H1 (cell line): ENCODE data around the gene OPHN1. TPM values are rescaled to one million over a fixed set of nuclear protein-coding genes. Genes with fewer than 3 reads are reported as not detected.

Experiments
- CTCF ChIA-PET: fragments of 300-600 bp; sonication (Branson Sonifier 250); formaldehyde crosslinking; loops from one replicate; lab custom pipeline; 2021; ENCODE audit not compliant: partially characterized antibody; lab: Charles Lee
- POLR2A ChIA-PET: fragments of 300-600 bp; sonication (Branson Sonifier 250); formaldehyde crosslinking; loops from one replicate; lab custom pipeline; 2021; ENCODE audit warnings: inconsistent platforms; ENCODE audit not compliant: partially characterized antibody; lab: Charles Lee
- DNase-seq, 2 experiments: peaks; one replicate each; pipeline versions ENCODE4 v3.0.0 to v3.0.0-alpha.2; 2010 to 2022; ENCODE audit warnings: low spot score in 2 of 2, low read depth in 1 of 2, mixed read lengths in 1 of 2
- FAIRE-seq: peaks from 2 replicates; lab custom pipeline; 2011; peaks lifted over from hg19 to GRCh38; lab: Jason Lieb, UNC
- H2AFZ ChIP-seq: 2 replicates; pipeline ENCODE4 v1.8.1; 2012; ENCODE audit warnings: low read length, inconsistent platforms
- H2AK5ac ChIP-seq: 2 replicates; pipeline ENCODE4 v1.6.1; 2013; ENCODE audit warnings: low read depth, low read length
- H2BK120ac ChIP-seq: replicated peaks from 2 replicates; pipeline ENCODE3; 2013; ENCODE audit warnings: low read depth, low read length, inconsistent platforms
- H2BK12ac ChIP-seq: 2 replicates; pipeline ENCODE4 v1.6.1; 2013; ENCODE audit warnings: low read depth, low read length
- H2BK15ac ChIP-seq: 2 replicates; pipeline ENCODE4 v1.6.1; 2013; ENCODE audit warnings: low read length
- H2BK20ac ChIP-seq: 2 replicates; pipeline ENCODE4 v1.6.1; 2013; ENCODE audit warnings: low read length
- H2BK5ac ChIP-seq: 2 replicates; pipeline ENCODE4 v1.6.1; 2013; ENCODE audit warnings: low read depth, low read length
- H3K14ac ChIP-seq: 2 replicates; pipeline ENCODE4 v1.6.1; 2013; ENCODE audit warnings: inconsistent platforms; ENCODE audit not compliant: insufficient read length
- H3K18ac ChIP-seq: 2 replicates; pipeline ENCODE4 v1.6.1; 2013; ENCODE audit warnings: low read length; ENCODE audit errors: extremely low read depth
- H3K23ac ChIP-seq: 2 replicates; pipeline ENCODE4 v1.6.1; 2013; ENCODE audit warnings: inconsistent platforms; ENCODE audit not compliant: insufficient read length
- H3K23me2 ChIP-seq: 2 replicates; pipeline ENCODE4 v1.6.1; 2013; ENCODE audit warnings: low read depth, low read length
- H3K27ac ChIP-seq: 2 replicates; pipeline ENCODE4 v1.6.1; 2011; ENCODE audit warnings: low read depth, low read length, inconsistent platforms
- H3K27me3 ChIP-seq, 4 experiments: replicated peaks in 1 of 4; 1 replicate in 1 of 4; 2 replicates in 3 of 4; pipeline versions ENCODE4 v1.6.1 to v1.8.1; 2011 to 2013; ENCODE audit warnings: low read length in 3 of 4, mild to moderate bottlenecking in 3 of 4, inconsistent platforms in 2 of 4, mixed read lengths in 2 of 4, moderate library complexity in 1 of 4; ENCODE audit not compliant: control insufficient read depth in 3 of 4, insufficient read depth in 3 of 4; ENCODE audit errors: extremely low read depth in 1 of 4
- H3K36me3 ChIP-seq, 4 experiments: 2 replicates each; pipeline versions ENCODE4 v1.6.1 to v1.8.1; 2011 to 2013; ENCODE audit warnings: mild to moderate bottlenecking in 4 of 4, low read length in 3 of 4, moderate library complexity in 2 of 4, control low read depth in 1 of 4, inconsistent platforms in 1 of 4; ENCODE audit not compliant: insufficient read depth in 4 of 4, control insufficient read depth in 2 of 4
- H3K4ac ChIP-seq: replicated peaks from 2 replicates; pipeline ENCODE3; 2013; ENCODE audit warnings: low read length, low read depth, mixed read lengths, inconsistent platforms; ENCODE audit not compliant: insufficient read length
- H3K4me1 ChIP-seq, 4 experiments: replicated peaks in 1 of 4; 1 replicate in 1 of 4; 2 replicates in 3 of 4; pipeline versions ENCODE4 v1.6.1 to v1.8.1; 2011 to 2013; ENCODE audit warnings: low read length in 3 of 4, inconsistent platforms in 2 of 4, mixed read lengths in 1 of 4; ENCODE audit not compliant: insufficient read depth in 4 of 4, control insufficient read depth in 3 of 4
- H3K4me2 ChIP-seq, 2 experiments: 2 replicates each; pipeline versions ENCODE4 v1.6.1 to v1.8.1; 2011 to 2013; ENCODE audit warnings: low read depth in 2 of 2, low read length in 2 of 2, control low read depth in 1 of 2, inconsistent platforms in 1 of 2, mild to moderate bottlenecking in 1 of 2; ENCODE audit not compliant: insufficient read depth in 1 of 2
- H3K4me3 ChIP-seq, 4 experiments: fragments of 200-600, 300-600 bp in 1 of 4; sonication (generic), shearing (Covaris generic), sonication (Bioruptor Twin) in 1 of 4; 2 replicates each; pipeline versions ENCODE4 v1.5.1 to v1.8.1; 2011 to 2016; ENCODE audit warnings: low read length in 4 of 4, low read depth in 3 of 4, control low read depth in 2 of 4, inconsistent platforms in 2 of 4, mild to moderate bottlenecking in 2 of 4, mixed read lengths in 1 of 4, moderate library complexity in 1 of 4; ENCODE audit not compliant: insufficient read depth in 2 of 4; ENCODE audit errors: extremely low read depth in 1 of 4
- H3K56ac ChIP-seq: replicated peaks from 2 replicates; pipeline ENCODE3; 2013; ENCODE audit warnings: low read depth, mild to moderate bottlenecking, mixed read lengths, low read length, inconsistent platforms; ENCODE audit not compliant: insufficient read length
- H3K79me1 ChIP-seq: 2 replicates; pipeline ENCODE4 v1.6.1; 2013; ENCODE audit warnings: low read depth, low read length, control low read depth
- H3K79me2 ChIP-seq, 2 experiments: 2 replicates each; pipeline versions ENCODE4 v1.6.1 to v1.8.1; 2012 to 2013; ENCODE audit warnings: low read length in 2 of 2, mild to moderate bottlenecking in 2 of 2, inconsistent platforms in 1 of 2; ENCODE audit not compliant: insufficient read depth in 2 of 2, control insufficient read depth in 1 of 2
- H3K9ac ChIP-seq, 4 experiments: replicated peaks in 1 of 4; 1 replicate in 1 of 4; 2 replicates in 3 of 4; pipeline versions ENCODE4 v1.6.1 to v1.8.1; 2011 to 2013; ENCODE audit warnings: low read depth in 3 of 4, low read length in 3 of 4, control low read depth in 2 of 4, mild to moderate bottlenecking in 2 of 4, moderate library complexity in 2 of 4, inconsistent platforms in 1 of 4; ENCODE audit errors: extremely low read depth in 1 of 4
- H3K9me3 ChIP-seq, 2 experiments: 2 replicates each; pipeline versions ENCODE4 v1.6.1 to v1.8.1; 2012 to 2013; ENCODE audit warnings: mild to moderate bottlenecking in 2 of 2, moderate library complexity in 2 of 2, control low read depth in 1 of 2, inconsistent platforms in 1 of 2, low read depth in 1 of 2, low read length in 1 of 2, mixed read lengths in 1 of 2; ENCODE audit not compliant: insufficient read depth in 2 of 2
- H4K20me1 ChIP-seq, 2 experiments: replicated peaks in 1 of 2; 2 replicates each; pipeline versions ENCODE3 to v1.8.1; 2011 to 2013; ENCODE audit warnings: inconsistent platforms in 2 of 2, low read length in 2 of 2, mild to moderate bottlenecking in 1 of 2; ENCODE audit not compliant: insufficient read depth in 2 of 2, control insufficient read depth in 1 of 2
- H4K5ac ChIP-seq: 2 replicates; pipeline ENCODE4 v1.6.1; 2013; ENCODE audit warnings: low read length, low read depth, mixed read lengths, inconsistent platforms; ENCODE audit not compliant: insufficient read length
- H4K8ac ChIP-seq: 2 replicates; pipeline ENCODE4 v1.8.0; 2013; ENCODE audit warnings: mild to moderate bottlenecking, moderate library complexity, low read length, inconsistent platforms; ENCODE audit not compliant: insufficient read depth; ENCODE audit errors: extremely low read depth
- H4K91ac ChIP-seq: replicated peaks from 2 replicates; pipeline ENCODE3; 2013; ENCODE audit warnings: low read length, mixed read lengths, inconsistent platforms; ENCODE audit not compliant: insufficient read length
- CHD2 ChIP-seq: IDR thresholded peaks from 2 replicates; pipeline ENCODE4 v1.6.1; 2012; ENCODE audit warnings: low read length, improper control_type of control experiment
- CTBP2 ChIP-seq: IDR thresholded peaks from 2 replicates; pipeline ENCODE4 v1.7.0; 2011; ENCODE audit warnings: borderline replicate concordance, mild to moderate bottlenecking, moderate library complexity, mixed read lengths, low read length; ENCODE audit not compliant: insufficient read depth, insufficient read length
- MAFK ChIP-seq: IDR thresholded peaks from 2 replicates; pipeline ENCODE4 v1.6.1; 2012; ENCODE audit warnings: low read depth, mild to moderate bottlenecking, improper control_type of control experiment, low read length
- PHF8 ChIP-seq: fragments of 200-600 bp; sonication (generic); conservative IDR thresholded peaks from 2 replicates; pipeline ENCODE4 v1.7.1; 2012; ENCODE audit warnings: low read depth, mild to moderate bottlenecking, inconsistent platforms, low read length, moderate library complexity
- POLR2AphosphoS5 ChIP-seq: IDR thresholded peaks from 2 replicates; pipeline ENCODE4 v1.6.1; 2011; ENCODE audit warnings: low read depth, low read length
- SIN3A ChIP-seq, 2 experiments: IDR thresholded peaks in 1 of 2; conservative IDR thresholded peaks in 1 of 2; 2 replicates each; pipeline ENCODE4 v1.6.1; 2011 to 2012; ENCODE audit warnings: low read length in 2 of 2, improper control_type of control experiment in 1 of 2, low read depth in 1 of 2, mild to moderate bottlenecking in 1 of 2
- WGBS, 2 experiments: shearing (Covaris generic) in 1 of 2; methylation state at CpG; one replicate each; pipeline versions ENCODE4 v1.1.6 to v1.1.7; 2013 to 2015; ENCODE audit warnings: low lambda C conversion rate in 2 of 2, mixed read lengths in 2 of 2, inconsistent platforms in 1 of 2, low coverage in 1 of 2, missing lambda C conversion rate in 1 of 2; ENCODE audit not compliant: insufficient replicate concordance in 2 of 2, insufficient coverage in 1 of 2, insufficient read length in 1 of 2; ENCODE audit errors: extremely low coverage in 1 of 2, missing lambda C conversion rate in 1 of 2; 5-methylcytosine and 5-hydroxymethylcytosine counted together
- polyA plus RNA-seq, 7 experiments: library from polyadenylated mRNA; depleted of rRNA in 3 of 7; stranded (reverse) in 5 of 7; unstranded in 2 of 7; fragments of >200 nt in 5 of 7; fragments of 200-250 nt in 2 of 7; gene quantifications; 1 replicate in 5 of 7; 2 replicates in 1 of 7; 4 replicates in 1 of 7; pipeline versions ENCODE4 v1.2.1 to v1.2.3, GENCODE V29; 2011 to 2013; ENCODE audit warnings: missing spikeins in 2 of 7, mixed read lengths in 2 of 7
- total RNA-seq: library from RNA; stranded (reverse); fragmentation: NEBNext Ultra II Directional; extraction: Animal tissue kit (Norgen Biotek cat#: 25700); gene quantifications from 2 replicates; pipeline ENCODE4 v1.2.1, GENCODE V29; 2021

OPHN1 gene
- total and polyA plus RNA-seq, 2 of the 8 experiments (the other 6 are each of a cell fraction or from before 2014, with no cell fraction given), result 1.2 to 3.5 TPM

DNA sequence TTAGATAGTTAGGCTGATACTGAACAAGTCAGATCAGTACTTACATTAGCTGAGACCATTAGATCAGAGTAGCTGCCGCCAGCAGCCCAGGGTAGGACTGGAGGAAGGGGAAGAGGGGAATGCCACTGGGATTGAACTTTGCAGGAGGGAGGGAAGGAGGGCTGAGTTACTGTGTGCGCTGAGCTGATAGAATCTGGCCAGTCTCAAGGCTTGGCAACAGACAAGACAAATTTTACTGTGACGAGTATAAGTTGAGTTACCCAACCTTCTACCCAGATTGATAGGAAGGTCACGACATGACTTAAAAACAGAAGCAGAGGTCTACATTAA is 372.1 kb downstream of the OPHN1 start:
- H3K14ac ChIP-seq, result no peak overlapping the region

More for the DNA sequence above, 372.1 kb downstream of the OPHN1 start:
- H3K27ac ChIP-seq, result no peak overlapping the region
- 78% methylated on average over 3 of the region's 4 CpGs; no CpG with 5 or more reads in 1 of the 2 experiments for WGBS, 2 experiments
- no peaks in the 10 kb centered on the region for H3K79me1 ChIP-seq
- peaks cover 0 to 8% (median 2%) of the 10 kb centered on the region in 4 experiments; a peak in 2 of 7 replicates for H3K4me1 ChIP-seq
- no peak overlapping the region for H3K4me3 ChIP-seq
- H4K20me1 ChIP-seq, result no peaks in the 10 kb centered on the region
- H2AFZ ChIP-seq, result no peak overlapping the region
- H3K18ac ChIP-seq, result no peak overlapping the region
- no peak overlapping the region for H3K4ac ChIP-seq
- H3K36me3 ChIP-seq, result no peaks in the 10 kb centered on the region
- TF ChIP-seq MAFK (no peak), CTBP2 (no peak), POLR2AphosphoS5 (no peak), CHD2 (no peak), SIN3A (conservative IDR thresholded peaks at IDR 0.05 in 1 of 2, IDR thresholded peaks at IDR 0.05 in 1 of 2; ENCODE audit: low read depth in 1 of 2, low read length in 2 of 2) (no peak), PHF8 (no peak)
- no peaks in the 10 kb centered on the region for H3K23me2 ChIP-seq
- no peak overlapping the region for H2BK15ac ChIP-seq
- H3K56ac ChIP-seq, result no peak overlapping the region
- POLR2A ChIA-PET, result interaction anchor here (1.2 kb wide), 1 partner anchor 14 kb away, joined by 3 read pairs; no protein-coding TSS in a partner anchor
- no peak overlapping the region for H2BK20ac ChIP-seq
- no peak overlapping the region for H3K9ac ChIP-seq
- no peak overlapping the region for H4K5ac ChIP-seq
- no peak overlapping the region; the same call in 1 of the 2 replicates for H2BK5ac ChIP-seq
- no peak for DNase-seq
- H2BK120ac ChIP-seq, result no peak overlapping the region
- no peaks in the 10 kb centered on the region for H3K9me3 ChIP-seq
- H2AK5ac ChIP-seq, result no peak overlapping the region
- H3K23ac ChIP-seq, result no peak overlapping the region
- H4K91ac ChIP-seq, result no peak overlapping the region
- H3K79me2 ChIP-seq, result no peaks in the 10 kb centered on the region
- FAIRE-seq, result no peak
- CTCF ChIA-PET, result interaction anchor here (0.7 to 0.9 kb wide), 2 partner anchors 14 to 88 kb away, joined by 3 to 4 read pairs; no protein-coding TSS in a partner anchor
- no peak overlapping the region for H4K8ac ChIP-seq
- H3K4me2 ChIP-seq, result peak overlapping the region in 1 of 2 experiments; percentile 37; a peak in 1 of 4 replicates
- H3K27me3 ChIP-seq, result no peaks in the 10 kb centered on the region
- no peak overlapping the region for H2BK12ac ChIP-seq
